GM12875 (cell line): ENCODE data around the gene NINL.

Experiments
- H3K4me3 ChIP-seq: one replicate; pipeline ENCODE4 v1.5.1; 2011; ENCODE audit warnings: low read depth, low read length, control low read depth
- CTCF ChIP-seq: IDR thresholded peaks from 2 replicates; pipeline ENCODE4 v1.5.1; 2011; ENCODE audit warnings: low read depth, mild to moderate bottlenecking, control low read depth, inconsistent platforms, low read length, moderate library complexity, borderline replicate concordance; ENCODE audit not compliant: insufficient read depth

Gene NINL

GRCh38 chr20:25549843-25550477, 35.4 kb downstream of the NINL start:
- no peak overlapping the region for H3K4me3 ChIP-seq
- TF ChIP-seq CTCF, result no peak

- TF ChIP-seq CTCF, result no peak
Observed at GRCh38 chr20:25549172-25549773, 36.1 kb downstream of the NINL start.

GRCh38 chr20:25548613-25549086, 36.7 kb downstream of the NINL start:
- TF ChIP-seq CTCF, result no peak
- no peak overlapping the region for H3K4me3 ChIP-seq

More at GRCh38 chr20:25549172-25549773, 36.1 kb downstream of the NINL start:
- H3K4me3 ChIP-seq, result no peak overlapping the region

GRCh38 chr20:25547999-25548398, 37.3 kb downstream of the NINL start:
- no peak overlapping the region for H3K4me3 ChIP-seq
- no peak for TF ChIP-seq CTCF

GRCh38 chr20:25547063-25547462, 38.3 kb downstream of the NINL start:
- no peak for TF ChIP-seq CTCF
- no peak overlapping the region for H3K4me3 ChIP-seq

- TF ChIP-seq CTCF, result no peak
- no peak overlapping the region for H3K4me3 ChIP-seq
Observed at GRCh38 chr20:25546048-25546447, 39.3 kb downstream of the NINL start.

- TF ChIP-seq CTCF, result no peak
- H3K4me3 ChIP-seq, result no peak overlapping the region
Observed at GRCh38 chr20:25545171-25545570, 40.2 kb downstream of the NINL start.
